Superior temporal gyrus (tissue), 1 donor: ENCODE measurements around the gene PLPP6.

Experiments used
- DNase-seq: peaks from one replicate; pipeline ENCODE4 v3.0.0-alpha.2; 2016; ENCODE audit errors: extremely low spot score

PLPP6 gene

DNA sequence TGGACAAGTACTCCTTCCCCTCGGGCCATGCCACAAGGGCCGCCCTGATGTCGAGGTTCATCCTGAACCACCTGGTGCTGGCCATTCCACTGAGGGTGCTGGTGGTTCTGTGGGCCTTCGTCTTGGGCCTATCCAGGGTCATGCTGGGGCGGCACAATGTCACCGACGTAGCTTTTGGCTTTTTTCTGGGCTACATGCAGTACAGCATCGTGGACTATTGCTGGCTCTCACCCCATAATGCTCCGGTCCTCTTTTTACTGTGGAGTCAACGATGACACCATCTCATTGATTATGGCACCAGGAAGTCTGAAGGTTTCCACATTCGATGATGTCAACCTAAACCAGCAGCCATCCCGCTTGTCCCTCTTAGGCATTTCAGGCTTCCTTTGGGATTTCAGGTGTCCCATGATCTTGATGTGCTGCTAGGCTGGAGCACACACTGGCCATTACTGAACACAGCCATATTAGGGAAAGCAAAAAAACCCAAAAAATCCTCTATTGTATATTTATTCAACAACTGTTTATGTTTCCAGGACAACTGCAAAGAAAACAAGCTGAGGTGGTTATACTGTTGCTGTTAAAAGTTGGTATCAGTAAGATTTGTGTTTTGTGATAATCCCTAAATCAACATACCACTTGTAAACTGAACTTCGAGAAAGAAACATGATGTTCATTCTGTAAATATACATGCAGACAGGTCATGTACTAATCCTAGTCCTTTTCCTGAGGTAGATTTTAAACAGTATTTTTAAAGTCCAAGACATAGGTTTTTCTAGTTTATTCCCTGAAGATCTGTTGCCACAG, 1.1 kb downstream of the PLPP6 start:
- DNase-seq, result no peak

- peak; percentile 43 for DNase-seq
Observed at GRCh38 chr9:4663956-4664355, 1.9 kb downstream of the PLPP6 start.

- DNase-seq, result peak; percentile 59
Observed at GRCh38 chr9:4665357-4665756, 3.3 kb downstream of the PLPP6 start.

- peak; percentile 68 for DNase-seq
Observed at GRCh38 chr9:4666042-4666699, 4.1 kb downstream of the PLPP6 start, which contains the start of gene SPATA6L. TSS of gene SPATA6L (minus strand) at chr9:4666480. CDS start at chr9:4666250, 230 bp downstream.

DNA sequence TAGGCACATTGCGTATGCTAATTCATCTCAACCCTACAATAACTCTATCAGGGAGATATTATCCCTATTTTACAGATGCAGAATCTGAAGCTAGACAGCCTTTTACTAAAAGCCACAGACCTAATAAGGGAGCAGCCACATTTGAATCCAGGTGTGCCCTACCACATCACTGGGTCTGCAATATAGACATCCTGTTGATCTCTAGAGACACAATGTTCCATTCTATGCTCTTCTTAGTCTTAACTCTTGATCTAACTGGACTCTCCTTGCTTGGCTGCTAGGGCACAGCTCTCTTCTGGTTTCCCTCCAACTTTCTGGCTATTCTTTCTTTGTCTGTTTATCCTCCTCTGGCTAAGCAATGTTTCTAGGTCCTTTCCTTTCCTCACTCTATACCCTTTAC, 5.6 kb downstream of the PLPP6 start:
- no peak for DNase-seq

- DNase-seq, result no peak
Observed at GRCh38 chr9:4668604-4669003, 6.5 kb downstream of the PLPP6 start.

DNA sequence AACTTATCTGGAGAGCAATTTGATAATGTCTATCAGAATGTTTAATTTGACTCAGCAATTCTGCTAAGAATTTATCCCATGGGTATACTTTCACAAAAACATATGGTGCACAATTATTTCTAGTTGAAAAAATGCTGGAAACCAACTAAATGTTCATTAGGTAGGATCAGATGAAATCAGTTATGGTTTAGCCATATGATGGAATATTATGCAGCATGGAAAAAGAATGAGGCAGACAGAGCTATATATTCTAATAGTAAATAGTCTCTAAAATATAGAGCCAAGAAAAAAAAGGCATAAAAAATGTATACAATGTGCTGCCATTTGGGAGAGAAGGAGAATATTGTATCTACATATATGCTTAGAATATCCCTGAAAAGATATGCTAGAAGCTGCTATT, 7.8 kb downstream of the PLPP6 start:
- DNase-seq, result no peak

- DNase-seq, result no peak
Observed at GRCh38 chr9:4670591-4670990, 8.5 kb downstream of the PLPP6 start.

DNA sequence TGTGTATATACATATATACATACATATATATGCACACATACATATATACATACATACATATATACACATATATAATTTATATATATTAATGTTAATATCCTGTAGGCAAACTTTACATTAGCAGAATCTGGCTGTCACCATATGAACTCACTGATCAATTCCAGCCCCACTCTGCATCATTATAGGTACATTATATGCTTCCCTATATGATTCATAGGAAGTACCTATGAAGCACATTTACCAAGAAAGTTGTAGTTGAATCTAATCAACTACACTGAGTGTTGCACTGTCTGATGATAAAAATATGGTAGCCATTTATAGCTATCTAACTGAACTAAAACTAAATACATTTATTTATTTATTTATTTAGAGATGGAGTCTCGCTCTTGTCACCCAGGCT, 9.6 kb downstream of the PLPP6 start:
- DNase-seq, result no peak

- DNase-seq, result no peak
Observed at GRCh38 chr9:4674783-4675182, 12.7 kb downstream of the PLPP6 start.

GRCh38 chr9:4677392-4677791, 15.3 kb downstream of the PLPP6 start:
- no peak for DNase-seq

- DNase-seq, result peak; percentile 76
Observed at GRCh38 chr9:4678679-4679267, 16.7 kb downstream of the PLPP6 start.

- peak; percentile 98 for DNase-seq
Observed at GRCh38 chr9:4679268-4680172, 17.4 kb downstream of the PLPP6 start, which contains the start of gene CDC37L1. TSS of gene CDC37L1 (plus strand) at chr9:4679569. CDS start at chr9:4679768, 199 bp downstream.

GRCh38 chr9:4680173-4680525, 18.1 kb downstream of the PLPP6 start:
- DNase-seq, result peak; percentile 63

- peak; percentile 57 for DNase-seq
Observed at GRCh38 chr9:4680750-4681149, 18.7 kb downstream of the PLPP6 start.

DNA sequence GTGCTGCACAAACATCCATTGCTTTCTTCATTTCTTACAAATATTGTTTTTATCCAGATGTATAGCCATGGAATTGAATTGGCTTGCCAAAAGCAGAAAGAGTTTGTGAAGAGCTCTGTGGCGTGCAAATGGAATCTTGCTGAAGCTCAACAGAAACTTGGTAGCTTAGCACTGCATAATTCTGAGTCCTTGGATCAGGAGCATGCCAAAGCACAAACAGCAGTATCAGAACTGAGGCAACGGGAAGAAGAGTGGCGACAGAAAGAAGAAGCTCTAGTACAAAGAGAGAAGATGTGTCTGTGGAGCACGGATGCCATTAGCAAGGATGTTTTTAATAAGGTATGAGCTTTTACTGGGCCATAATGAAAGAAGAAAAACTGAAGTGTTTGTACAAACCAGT, 22.7 kb downstream of the PLPP6 start:
- no peak for DNase-seq

GRCh38 chr9:4686112-4686511, 24.0 kb downstream of the PLPP6 start:
- no peak for DNase-seq

DNA sequence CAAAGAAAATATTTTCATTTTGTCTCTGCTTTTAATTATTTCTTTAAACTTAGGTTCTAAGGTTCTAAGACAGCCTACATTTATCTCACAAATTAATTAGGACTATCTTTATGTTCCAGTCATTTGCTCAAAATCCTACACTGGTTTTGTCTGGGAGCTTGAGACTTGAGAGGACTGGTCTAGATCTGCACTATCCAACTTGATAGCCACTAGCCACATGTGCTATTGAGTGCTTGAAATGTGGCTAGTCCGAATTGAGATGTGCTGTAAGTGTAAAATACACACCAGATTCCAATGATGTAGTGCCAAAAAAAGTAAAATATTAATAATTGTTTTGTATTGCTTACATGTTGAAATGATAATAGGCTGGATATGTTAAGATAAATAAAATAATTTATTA, 24.5 kb downstream of the PLPP6 start:
- no peak for DNase-seq

- DNase-seq, result no peak
Observed at GRCh38 chr9:4689021-4689420, 26.9 kb downstream of the PLPP6 start.

DNA sequence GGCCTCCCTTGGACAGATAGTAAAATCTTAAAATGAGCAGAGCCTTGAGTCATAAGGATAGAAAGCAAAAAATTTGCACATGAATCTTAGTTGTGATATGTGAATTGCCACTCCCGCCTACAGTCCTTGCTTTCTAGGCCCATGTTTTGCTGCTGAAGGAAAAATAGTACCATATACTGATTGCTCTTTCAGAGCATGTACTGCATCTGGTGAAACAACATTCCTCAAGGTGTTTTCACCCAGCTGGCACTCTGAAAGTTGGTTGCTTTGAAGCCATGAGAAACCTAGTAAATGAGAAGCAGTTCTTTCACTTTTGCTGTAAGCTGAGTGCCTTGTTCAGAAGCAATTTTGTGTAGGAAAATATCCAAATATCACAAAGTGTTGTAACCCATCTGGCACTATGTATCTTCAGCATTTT, 27.6 kb downstream of the PLPP6 start:
- DNase-seq, result peak; percentile 58

DNA sequence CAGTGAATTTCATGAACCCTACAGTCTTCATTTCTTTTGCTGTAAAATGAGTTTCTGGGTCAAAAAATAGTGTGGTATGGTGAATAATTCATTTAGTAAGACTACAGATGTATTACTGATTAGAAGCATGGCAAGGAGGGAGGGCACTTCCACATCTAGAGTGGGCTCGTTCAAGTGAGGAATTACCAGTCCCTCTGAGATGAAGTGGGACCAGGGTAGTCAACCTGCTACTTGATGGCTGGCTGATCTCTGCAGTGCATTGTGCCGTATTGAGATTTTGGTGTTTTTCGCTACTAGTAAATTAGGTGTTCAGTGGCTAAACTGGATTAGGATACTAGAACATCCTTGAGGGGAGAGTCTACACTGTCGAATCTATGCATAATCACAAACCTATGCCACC, 28.1 kb downstream of the PLPP6 start:
- DNase-seq, result no peak

GRCh38 chr9:4691795-4692194, 29.7 kb downstream of the PLPP6 start:
- no peak for DNase-seq
